ENCODE data around the gene PLXNB3. TPM values are rescaled to one million over a fixed set of nuclear protein-coding genes. Genes with fewer than 3 reads are reported as not detected.

The PLXNB3 gene
- total and polyA plus RNA-seq, 12 donors = 1.1 to 119 (median 41.4) TPM

DNA sequence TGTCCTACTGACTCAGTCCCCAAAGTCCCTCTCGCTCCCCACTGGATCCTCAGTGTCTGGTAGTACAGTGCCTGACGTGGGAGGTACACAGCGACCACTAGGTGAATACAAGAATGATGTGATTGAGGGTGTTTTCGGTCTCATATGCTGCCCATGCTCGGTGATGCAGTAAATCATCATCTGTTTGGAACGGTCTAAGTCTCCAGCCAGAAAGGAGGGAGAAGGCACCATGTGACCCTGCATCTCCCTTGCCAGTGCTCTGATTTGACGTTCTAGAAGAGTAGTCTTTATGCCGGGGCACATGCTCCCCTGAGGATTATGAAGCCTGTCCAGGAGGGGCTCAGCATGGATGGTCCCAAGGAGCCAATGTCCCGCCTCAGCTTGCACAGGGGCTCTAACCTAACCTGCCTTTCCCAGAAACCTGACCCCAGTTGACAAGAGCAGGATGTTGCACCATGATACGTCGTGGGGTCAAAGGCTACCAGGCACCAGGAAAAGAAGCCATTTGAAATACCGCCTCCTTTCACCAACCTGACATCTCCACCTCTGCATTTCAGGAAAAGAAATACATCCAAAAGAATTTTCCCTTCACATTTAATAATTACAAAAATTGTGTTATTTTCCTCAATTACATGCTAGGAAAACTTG lies 13.8 kb upstream of the PLXNB3 start:
- Histone ChIP-seq H3K36me3 (replicated peaks in 1 of 2) (no peaks in the 10 kb centered on the region), H3K4me1 (replicated peaks in 1 of 2) (no peaks in the 10 kb centered on the region), H3K9me3 (replicated peaks in 1 of 3) (no peaks in the 10 kb centered on the region), H3K27ac (no peak overlapping the region), H3K27me3 (no peaks in the 10 kb centered on the region), H3K4me3 (no peak overlapping the region)
- no peak for DNase-seq
- WGBS, 4 donors = 73 to 83% (median 78%) methylated on average over 10 to 12 of the region's 12 CpGs
- TF ChIP-seq, protein P1, sequence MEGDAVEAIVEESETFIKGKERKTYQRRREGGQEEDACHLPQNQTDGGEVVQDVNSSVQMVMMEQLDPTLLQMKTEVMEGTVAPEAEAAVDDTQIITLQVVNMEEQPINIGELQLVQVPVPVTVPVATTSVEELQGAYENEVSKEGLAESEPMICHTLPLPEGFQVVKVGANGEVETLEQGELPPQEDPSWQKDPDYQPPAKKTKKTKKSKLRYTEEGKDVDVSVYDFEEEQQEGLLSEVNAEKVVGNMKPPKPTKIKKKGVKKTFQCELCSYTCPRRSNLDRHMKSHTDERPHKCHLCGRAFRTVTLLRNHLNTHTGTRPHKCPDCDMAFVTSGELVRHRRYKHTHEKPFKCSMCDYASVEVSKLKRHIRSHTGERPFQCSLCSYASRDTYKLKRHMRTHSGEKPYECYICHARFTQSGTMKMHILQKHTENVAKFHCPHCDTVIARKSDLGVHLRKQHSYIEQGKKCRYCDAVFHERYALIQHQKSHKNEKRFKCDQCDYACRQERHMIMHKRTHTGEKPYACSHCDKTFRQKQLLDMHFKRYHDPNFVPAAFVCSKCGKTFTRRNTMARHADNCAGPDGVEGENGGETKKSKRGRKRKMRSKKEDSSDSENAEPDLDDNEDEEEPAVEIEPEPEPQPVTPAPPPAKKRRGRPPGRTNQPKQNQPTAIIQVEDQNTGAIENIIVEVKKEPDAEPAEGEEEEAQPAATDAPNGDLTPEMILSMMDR (IDR thresholded peaks at IDR 0.05) = no peak
- no peak for TF ChIP-seq POLR2A (IDR thresholded peaks at IDR 0.05)
- intact Hi-C loops (cut with DNase I) = no loop called here

DNA sequence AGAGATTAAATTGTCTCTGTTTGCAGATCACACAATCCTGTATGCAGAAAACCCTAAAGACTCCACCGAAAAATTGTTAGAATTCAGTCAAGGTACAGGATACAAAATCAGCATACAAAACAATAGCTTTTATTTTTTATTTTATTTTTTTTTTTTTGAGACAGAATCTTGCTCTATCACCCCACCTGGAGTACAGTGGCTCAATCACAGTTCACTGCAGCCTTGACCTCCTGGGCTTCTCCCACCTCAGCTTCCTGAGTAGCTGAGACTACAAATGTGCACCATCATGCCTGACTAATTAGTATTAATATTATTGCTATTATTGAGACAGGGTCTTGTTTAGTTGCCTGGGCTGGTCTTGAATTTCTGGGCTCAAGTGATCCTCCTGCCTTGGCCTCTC lies 8.9 kb upstream of the PLXNB3 start:
- Histone ChIP-seq H3K4me3 (no peak overlapping the region), H3K36me3 (replicated peaks in 1 of 2) (no peaks in the 10 kb centered on the region), H3K4me1 (replicated peaks in 1 of 2) (no peaks in the 10 kb centered on the region), H3K27me3 (no peaks in the 10 kb centered on the region), H3K9me3 (replicated peaks in 1 of 3) (no peaks in the 10 kb centered on the region), H3K27ac (no peak overlapping the region)
- DNase-seq = no peak
- TF ChIP-seq, protein P1 (IDR thresholded peaks at IDR 0.05) = no peak
- no peak for TF ChIP-seq POLR2A (IDR thresholded peaks at IDR 0.05)
- 64 to 100% (median 92%) methylated on average over 1 of the region's 1 CpG for WGBS, 4 donors
- intact Hi-C loops (cut with DNase I) = no loop called here

DNA sequence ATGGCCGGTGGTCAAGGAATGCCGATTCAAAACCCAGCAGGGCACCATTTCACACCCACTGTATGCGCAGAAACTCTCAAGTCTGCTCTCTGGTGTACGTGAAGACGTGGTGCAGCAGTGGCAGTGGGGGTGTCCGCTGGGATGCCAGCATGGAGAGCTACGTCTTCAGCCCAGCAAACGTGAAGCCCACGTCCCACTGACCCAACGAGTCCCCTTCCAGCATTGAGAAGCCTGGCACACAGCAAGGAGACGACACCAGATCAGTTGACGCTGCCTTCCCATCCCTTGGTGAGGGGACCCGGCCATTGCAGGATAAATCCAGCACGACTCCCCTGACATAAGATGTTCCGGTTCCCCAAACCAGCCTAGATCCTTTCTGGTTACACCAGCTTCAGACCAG lies 2.2 kb upstream of the PLXNB3 start:
- TF ChIP-seq, protein P1 (IDR thresholded peaks at IDR 0.05) = no peak
- TF ChIP-seq POLR2A (IDR thresholded peaks at IDR 0.05) = no peak
- Histone ChIP-seq H3K4me3 (no peak overlapping the region), H3K4me1 (replicated peaks in 1 of 2) (peaks cover 0 to 18% of the 10 kb centered on the region in 2 donors), H3K27me3 (no peaks in the 10 kb centered on the region), H3K36me3 (replicated peaks in 1 of 2) (no peaks in the 10 kb centered on the region), H3K27ac (no peak overlapping the region), H3K9me3 (replicated peaks in 1 of 3) (no peaks in the 10 kb centered on the region)
- peak in 1 of 7 donors; percentile 7 for DNase-seq
- 82 to 96% (median 85%) methylated on average over 3 to 15 of the region's 15 CpGs for WGBS, 4 donors
- intact Hi-C loops (cut with DNase I) = loop anchor here in 1 of 2 donors (5.0 kb wide), 1 partner anchor 195 kb away; no protein-coding TSS in a partner anchor

DNA sequence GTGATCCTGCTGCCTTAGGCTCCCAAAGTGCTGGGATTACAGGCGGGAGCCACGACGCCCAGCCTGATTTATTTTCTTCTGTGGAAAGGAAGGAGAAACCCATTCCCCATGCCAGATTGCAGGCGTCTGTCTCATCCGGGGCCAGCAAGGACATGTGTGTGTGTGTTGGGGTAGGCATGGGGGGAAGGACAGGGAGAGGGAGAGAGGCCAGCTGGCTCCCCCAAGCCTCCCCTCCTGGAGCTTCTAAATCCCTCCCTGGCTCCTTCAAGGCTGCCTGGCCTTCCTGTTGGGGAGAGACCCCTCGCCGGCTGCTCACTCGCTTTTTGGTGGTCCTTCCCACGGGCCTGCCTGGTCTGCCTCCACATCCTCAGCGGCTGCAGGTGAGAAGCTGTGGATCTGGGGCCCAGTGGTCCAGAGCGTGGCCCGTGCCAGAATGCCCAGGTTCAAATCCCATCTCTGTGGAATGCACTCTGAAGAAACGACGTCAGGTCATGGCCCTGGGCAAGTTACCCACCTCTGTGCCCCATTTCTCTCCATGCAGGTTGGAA lies 1.3 kb upstream of the PLXNB3 start:
- intact Hi-C loops (cut with DNase I) = loop anchor here in 1 of 2 donors (5.0 kb wide), 1 partner anchor 195 kb away; no protein-coding TSS in a partner anchor
- no peak overlapping the region for H3K4me3 ChIP-seq
- no peak overlapping the region for H3K27ac ChIP-seq
- H3K27me3 ChIP-seq = no peaks in the 10 kb centered on the region
- H3K4me1 ChIP-seq (replicated peaks in 1 of 2) = peaks cover 0 to 18% of the 10 kb centered on the region in 2 donors
- no peaks in the 10 kb centered on the region for H3K36me3 ChIP-seq (replicated peaks in 1 of 2)
- TF ChIP-seq, protein P1 (IDR thresholded peaks at IDR 0.05) = no peak
- TF ChIP-seq POLR2A (IDR thresholded peaks at IDR 0.05) = no peak
- peak in 3 of 7 donors; percentile 5 to 11 (median 6) for DNase-seq
- H3K9me3 ChIP-seq (replicated peaks in 1 of 3) = no peaks in the 10 kb centered on the region
- WGBS, 4 donors = 81 to 100% (median 89%) methylated on average over 2 to 14 of the region's 14 CpGs

Data from adrenal gland (tissue), 12 donors.